ENCODE data around the gene FHIT.

DNA sequence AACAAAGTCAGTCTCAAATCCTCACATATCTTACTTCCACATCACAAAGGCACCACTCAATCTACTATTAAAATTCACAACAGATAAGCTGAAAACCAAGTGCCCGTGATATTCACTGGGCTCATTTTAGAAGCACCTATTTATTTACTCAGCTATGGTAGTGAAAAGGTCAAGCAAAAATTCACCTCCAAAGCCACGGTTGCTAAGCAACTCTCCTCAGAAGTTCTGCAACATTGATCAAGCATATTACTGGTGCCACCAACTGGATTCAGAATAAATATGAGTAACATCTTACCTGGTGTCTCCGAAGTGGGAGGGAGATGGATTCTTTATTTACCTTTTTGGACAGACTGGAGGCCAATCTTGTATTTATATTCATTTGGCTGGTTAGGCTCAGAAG, 714.8 kb downstream of the FHIT start:
- TF ChIP-seq, protein P1, sequence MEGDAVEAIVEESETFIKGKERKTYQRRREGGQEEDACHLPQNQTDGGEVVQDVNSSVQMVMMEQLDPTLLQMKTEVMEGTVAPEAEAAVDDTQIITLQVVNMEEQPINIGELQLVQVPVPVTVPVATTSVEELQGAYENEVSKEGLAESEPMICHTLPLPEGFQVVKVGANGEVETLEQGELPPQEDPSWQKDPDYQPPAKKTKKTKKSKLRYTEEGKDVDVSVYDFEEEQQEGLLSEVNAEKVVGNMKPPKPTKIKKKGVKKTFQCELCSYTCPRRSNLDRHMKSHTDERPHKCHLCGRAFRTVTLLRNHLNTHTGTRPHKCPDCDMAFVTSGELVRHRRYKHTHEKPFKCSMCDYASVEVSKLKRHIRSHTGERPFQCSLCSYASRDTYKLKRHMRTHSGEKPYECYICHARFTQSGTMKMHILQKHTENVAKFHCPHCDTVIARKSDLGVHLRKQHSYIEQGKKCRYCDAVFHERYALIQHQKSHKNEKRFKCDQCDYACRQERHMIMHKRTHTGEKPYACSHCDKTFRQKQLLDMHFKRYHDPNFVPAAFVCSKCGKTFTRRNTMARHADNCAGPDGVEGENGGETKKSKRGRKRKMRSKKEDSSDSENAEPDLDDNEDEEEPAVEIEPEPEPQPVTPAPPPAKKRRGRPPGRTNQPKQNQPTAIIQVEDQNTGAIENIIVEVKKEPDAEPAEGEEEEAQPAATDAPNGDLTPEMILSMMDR (IDR thresholded peaks at IDR 0.05): no peak
- no peak for TF ChIP-seq POLR2A (IDR thresholded peaks at IDR 0.05)
- no peak for TF ChIP-seq POLR2AphosphoS5 (IDR thresholded peaks at IDR 0.05)
